ENCODE data around the gene DTNBP1.

DTNBP1 gene

GRCh38 chr6:15682965-15683822, 20.4 kb upstream of the DTNBP1 start:
- Histone ChIP-seq H3K36me3 (ENCODE audit: control insufficient read depth in 2 of 2, insufficient read depth in 1 of 2, low read length in 2 of 2) (no peaks in the 10 kb centered on the region), H3K27ac (ENCODE audit: extremely low read depth, low read depth, low read length) (no peak overlapping the region), H3K4me1 (ENCODE audit: control insufficient read depth, insufficient read depth, low read length) (no peaks in the 10 kb centered on the region), H3K4me3 (ENCODE audit: low read depth, low read length) (no peak overlapping the region), H3K9me3 (ENCODE audit: control insufficient read depth, insufficient read depth, low read depth, low read length) (no peaks in the 10 kb centered on the region)
- no peak for TF ChIP-seq ZNF658 (tag by site-specific recombination; IDR thresholded peaks at IDR 0.05)
- no peak for TF ChIP-seq PBX3 (CRISPR knock-in tag; IDR thresholded peaks at IDR 0.05)
- no peak for TF ChIP-seq PRDM1 (tag by site-specific recombination; IDR thresholded peaks at IDR 0.05)
- TF ChIP-seq ZBTB8A (tag by site-specific recombination; IDR thresholded peaks at IDR 0.05): no peak
- CTCF ChIA-PET: interaction anchor here (0.5 to 2.1 kb wide), 3 partner anchors 8 to 697 kb away, joined by 4 to 9 read pairs (median 8); no protein-coding TSS in a partner anchor
- POLR2A ChIA-PET: no interaction called here

- H3K9me3 ChIP-seq (ENCODE audit: control insufficient read depth, insufficient read depth, low read depth, low read length): no peaks in the 10 kb centered on the region
- no peaks in the 10 kb centered on the region for H3K36me3 ChIP-seq (ENCODE audit: control insufficient read depth in 2 of 2, insufficient read depth in 1 of 2, low read length in 2 of 2)
- H3K4me3 ChIP-seq (ENCODE audit: low read depth, low read length): no peak overlapping the region
- ChIA-PET CTCF (interaction anchor here (0.6 to 2.1 kb wide), 3 partner anchors 10 to 1643 kb away, joined by 3 to 9 read pairs (median 8); no protein-coding TSS in a partner anchor), POLR2A (no interaction called here)
- H3K27ac ChIP-seq (ENCODE audit: extremely low read depth, low read depth, low read length): no peak overlapping the region
- no peaks in the 10 kb centered on the region for H3K4me1 ChIP-seq (ENCODE audit: control insufficient read depth, insufficient read depth, low read length)
- no peak for TF ChIP-seq ZNF155 (tag by site-specific recombination; IDR thresholded peaks at IDR 0.05)
- TF ChIP-seq ZSCAN5A (tag by site-specific recombination; IDR thresholded peaks at IDR 0.05): no peak
- no peak for TF ChIP-seq ZNF624 (tag by site-specific recombination; IDR thresholded peaks at IDR 0.05)
- TF ChIP-seq ZNF211 (tag by site-specific recombination; IDR thresholded peaks at IDR 0.05; ENCODE audit: low read depth): no peak
- no peak for TF ChIP-seq REST (tag by site-specific recombination; IDR thresholded peaks at IDR 0.05)
- TF ChIP-seq ZNF221 (tag by site-specific recombination; IDR thresholded peaks at IDR 0.05; ENCODE audit: borderline replicate concordance): no peak
- TF ChIP-seq ZNF830 (tag by site-specific recombination; IDR thresholded peaks at IDR 0.05; ENCODE audit: low read depth): no peak
- no peak for TF ChIP-seq ZNF510 (tag by site-specific recombination; IDR thresholded peaks at IDR 0.05; ENCODE audit: insufficient replicate concordance)
- no peak for TF ChIP-seq ZNF394 (tag by site-specific recombination; IDR thresholded peaks at IDR 0.05; ENCODE audit: borderline replicate concordance)
- TF ChIP-seq ZNF843 (tag by site-specific recombination; IDR thresholded peaks at IDR 0.05): no peak
- no peak for TF ChIP-seq ZEB2 (tag by site-specific recombination; IDR thresholded peaks at IDR 0.05)
- TF ChIP-seq ZFHX2 (tag by site-specific recombination; conservative IDR thresholded peaks at IDR 0.05): no peak
- no peak for TF ChIP-seq ZNF174 (tag by site-specific recombination; IDR thresholded peaks at IDR 0.05)
- TF ChIP-seq ZNF558 (tag by site-specific recombination; IDR thresholded peaks at IDR 0.05): no peak
Measured at GRCh38 chr6:15681946-15682345, 19.1 kb upstream of the DTNBP1 start.

Data from HEK293 (cell line).